Lower lobe of right lung (tissue), 2 donors: ENCODE results near the gene ZMIZ1. TPM values are rescaled to one million over a fixed set of nuclear protein-coding genes. Genes with fewer than 3 reads are reported as not detected.
A peak's percentile ranks its signal among the peaks of the same experiment; 100 is the strongest.

Experiments used
- ATAC-seq, 2 donors: fragments of 200-7000 bp; cut with Tn5 transposase; one replicate each; pipeline ENCODE4 v1.9.1; 2020 to 2022; ENCODE audit warnings: mild to moderate bottlenecking in 2 of 2, moderate library complexity in 2 of 2
- DNase-seq: peaks from one replicate; pipeline ENCODE4 v3.0.0-alpha.2; 2020
- H3K27ac ChIP-seq: fragments of 200-600 bp; one replicate; pipeline ENCODE4 v1.8.0; 2022
- H3K27me3 ChIP-seq: fragments of 200-600 bp; one replicate; pipeline ENCODE4 v1.8.0; 2022; ENCODE audit warnings: low read depth
- H3K36me3 ChIP-seq: fragments of 200-600 bp; one replicate; pipeline ENCODE4 v1.8.0; 2022; ENCODE audit warnings: mild to moderate bottlenecking
- H3K4me1 ChIP-seq: fragments of 200-600 bp; one replicate; pipeline ENCODE4 v1.8.0; 2022
- H3K4me3 ChIP-seq: fragments of 200-600 bp; one replicate; pipeline ENCODE4 v1.8.0; 2022; ENCODE audit warnings: mild to moderate bottlenecking
- H3K9me3 ChIP-seq: fragments of 200-600 bp; one replicate; pipeline ENCODE4 v1.8.0; 2022
- CTCF ChIP-seq: fragments of 200-600 bp; IDR thresholded peaks from one replicate; pipeline ENCODE4 v1.8.0; 2022; ENCODE audit warnings: antibody characterized with exemption, mild to moderate bottlenecking
- intact Hi-C: fragments of 100-400 bp; cut with DNase I; formaldehyde crosslinking; loops from one replicate; pipeline ENCODE4 v1.11.0; 2022
- total RNA-seq: library from RNA; stranded (reverse); fragmentation: NEBNext Ultra II Directional; extraction: Animal tissue kit (Norgen Biotek cat#: 25700); gene quantifications from one replicate; pipeline ENCODE4 v1.2.1, GENCODE V29; 2021
- donor health status: DM: no; HTN: yes; CAD: no; lungs with severe emphysema.

Gene ZMIZ1
- total RNA-seq, 1 donor from 2014 or later: 102 TPM

GRCh38 chr10:79222186-79222585 lies 153.4 kb downstream of the ZMIZ1 start:
- no peaks in the 10 kb centered on the region for H3K9me3 ChIP-seq
- no peak for TF ChIP-seq CTCF
- peaks cover 67% of the 10 kb centered on the region for H3K36me3 ChIP-seq
- no peak overlapping the region for H3K4me3 ChIP-seq
- intact Hi-C loops: no loop called here
- ATAC-seq (no peak), DNase-seq (no peak)
- H3K27me3 ChIP-seq: no peaks in the 10 kb centered on the region
- H3K27ac ChIP-seq: peak overlapping the region; percentile 81
- peaks cover 59% of the 10 kb centered on the region for H3K4me1 ChIP-seq

- TF ChIP-seq CTCF: no peak
- no peak overlapping the region for H3K4me3 ChIP-seq
- H3K9me3 ChIP-seq: no peaks in the 10 kb centered on the region
- peaks cover 58% of the 10 kb centered on the region for H3K36me3 ChIP-seq
- peaks cover 59% of the 10 kb centered on the region for H3K4me1 ChIP-seq
- H3K27ac ChIP-seq: peak overlapping the region; percentile 81
- ATAC-seq: peak; percentile 77 to 81
- intact Hi-C loops: no loop called here
- peak; percentile 84 for DNase-seq
- H3K27me3 ChIP-seq: no peaks in the 10 kb centered on the region
Observed at GRCh38 chr10:79223091-79224048, 154.6 kb downstream of the ZMIZ1 start.

GRCh38 chr10:79224263-79224949 lies 155.6 kb downstream of the ZMIZ1 start:
- Histone ChIP-seq H3K9me3 (no peaks in the 10 kb centered on the region), H3K4me3 (no peak overlapping the region), H3K27ac (peak overlapping the region; percentile 81), H3K27me3 (no peaks in the 10 kb centered on the region), H3K4me1 (peaks cover 63% of the 10 kb centered on the region), H3K36me3 (peaks cover 60% of the 10 kb centered on the region)
- DNase-seq (no peak), ATAC-seq (no peak)
- no peak for TF ChIP-seq CTCF
- intact Hi-C loops: no loop called here

- TF ChIP-seq CTCF: no peak
- Histone ChIP-seq H3K27ac (no peak overlapping the region), H3K4me1 (peaks cover 64% of the 10 kb centered on the region), H3K9me3 (no peaks in the 10 kb centered on the region), H3K27me3 (no peaks in the 10 kb centered on the region), H3K36me3 (peaks cover 60% of the 10 kb centered on the region), H3K4me3 (no peak overlapping the region)
- intact Hi-C loops: no loop called here
- no peak for DNase-seq
- ATAC-seq: no peak
Observed at GRCh38 chr10:79224992-79225391, 156.2 kb downstream of the ZMIZ1 start.

- Histone ChIP-seq H3K4me3 (no peak overlapping the region), H3K27ac (no peak overlapping the region), H3K9me3 (no peaks in the 10 kb centered on the region), H3K4me1 (peaks cover 48% of the 10 kb centered on the region), H3K36me3 (peaks cover 63% of the 10 kb centered on the region), H3K27me3 (no peaks in the 10 kb centered on the region)
- no peak for DNase-seq
- no peak for ATAC-seq
- TF ChIP-seq CTCF: no peak
- intact Hi-C loops: no loop called here
Observed at GRCh38 chr10:79226391-79227245, 157.9 kb downstream of the ZMIZ1 start.
